Measurements from ENCODE around the gene EXPH5.
A peak's percentile ranks its signal among the peaks of the same experiment; 100 is the strongest.

EXPH5 gene

DNA sequence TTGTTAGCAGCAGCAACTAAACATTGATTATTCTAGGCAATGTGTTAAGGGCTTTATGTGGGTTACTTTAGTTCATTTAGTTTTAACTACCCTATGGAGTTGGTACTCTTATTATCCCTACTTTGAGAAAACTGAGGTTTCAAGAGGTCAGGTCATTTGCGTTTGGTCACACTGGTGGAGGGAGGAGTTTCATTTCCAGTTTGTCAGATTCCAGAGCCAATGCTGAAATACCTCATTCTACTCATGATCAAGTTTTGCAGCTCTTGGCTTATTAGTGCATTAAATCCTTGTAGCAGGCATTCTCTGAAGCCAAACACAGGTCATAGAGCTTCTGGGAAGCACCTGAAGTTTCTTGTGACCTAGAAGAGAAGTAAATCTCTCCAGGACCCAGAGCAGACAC lies 71.2 kb downstream of the EXPH5 start:
- no peak overlapping the region for H3K4me3 ChIP-seq (ENCODE audit: low read depth, low read length)
- TF ChIP-seq POLR2A (IDR thresholded peaks at IDR 0.05; ENCODE audit: extremely low read depth, insufficient read length) (no peak), MYC (IDR thresholded peaks at IDR 0.05; ENCODE audit: low read depth, low read length) (no peak)
- TF ChIP-seq, protein P1, sequence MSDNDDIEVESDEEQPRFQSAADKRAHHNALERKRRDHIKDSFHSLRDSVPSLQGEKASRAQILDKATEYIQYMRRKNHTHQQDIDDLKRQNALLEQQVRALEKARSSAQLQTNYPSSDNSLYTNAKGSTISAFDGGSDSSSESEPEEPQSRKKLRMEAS (IDR thresholded peaks at IDR 0.05; ENCODE audit: low read depth, low read length): no peak
- TF ChIP-seq, protein P2, sequence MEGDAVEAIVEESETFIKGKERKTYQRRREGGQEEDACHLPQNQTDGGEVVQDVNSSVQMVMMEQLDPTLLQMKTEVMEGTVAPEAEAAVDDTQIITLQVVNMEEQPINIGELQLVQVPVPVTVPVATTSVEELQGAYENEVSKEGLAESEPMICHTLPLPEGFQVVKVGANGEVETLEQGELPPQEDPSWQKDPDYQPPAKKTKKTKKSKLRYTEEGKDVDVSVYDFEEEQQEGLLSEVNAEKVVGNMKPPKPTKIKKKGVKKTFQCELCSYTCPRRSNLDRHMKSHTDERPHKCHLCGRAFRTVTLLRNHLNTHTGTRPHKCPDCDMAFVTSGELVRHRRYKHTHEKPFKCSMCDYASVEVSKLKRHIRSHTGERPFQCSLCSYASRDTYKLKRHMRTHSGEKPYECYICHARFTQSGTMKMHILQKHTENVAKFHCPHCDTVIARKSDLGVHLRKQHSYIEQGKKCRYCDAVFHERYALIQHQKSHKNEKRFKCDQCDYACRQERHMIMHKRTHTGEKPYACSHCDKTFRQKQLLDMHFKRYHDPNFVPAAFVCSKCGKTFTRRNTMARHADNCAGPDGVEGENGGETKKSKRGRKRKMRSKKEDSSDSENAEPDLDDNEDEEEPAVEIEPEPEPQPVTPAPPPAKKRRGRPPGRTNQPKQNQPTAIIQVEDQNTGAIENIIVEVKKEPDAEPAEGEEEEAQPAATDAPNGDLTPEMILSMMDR (IDR thresholded peaks at IDR 0.05; ENCODE audit: low read depth, low read length): no peak
- DNase-seq (ENCODE audit: low read depth): no peak

DNA sequence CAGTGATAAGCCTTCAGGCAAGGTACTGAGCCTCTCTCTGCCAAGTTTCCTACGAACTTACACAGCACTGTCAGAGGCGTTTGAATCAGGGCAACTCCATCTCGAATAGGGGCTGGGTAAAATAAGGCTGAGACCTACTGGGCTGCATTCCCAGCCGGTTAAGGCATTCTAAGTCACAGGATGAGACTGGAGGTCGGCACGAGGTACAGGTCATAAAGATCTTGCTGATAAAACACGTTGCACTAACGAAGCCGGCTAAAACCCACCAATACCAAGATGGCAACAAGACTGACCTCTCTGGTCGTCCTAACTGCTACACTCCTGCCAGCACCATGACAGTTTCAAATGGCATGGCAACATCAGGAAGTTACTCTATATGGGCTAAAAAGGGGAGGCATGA lies 75.0 kb downstream of the EXPH5 start:
- no peak for TF ChIP-seq POLR2A (IDR thresholded peaks at IDR 0.05; ENCODE audit: extremely low read depth, insufficient read length)
- TF ChIP-seq, protein P2 (IDR thresholded peaks at IDR 0.05; ENCODE audit: low read depth, low read length): no peak
- no peak for TF ChIP-seq MYC (IDR thresholded peaks at IDR 0.05; ENCODE audit: low read depth, low read length)
- TF ChIP-seq, protein P1 (IDR thresholded peaks at IDR 0.05; ENCODE audit: low read depth, low read length): no peak
- no peak overlapping the region for H3K4me3 ChIP-seq (ENCODE audit: low read depth, low read length)
- DNase-seq (ENCODE audit: low read depth): no peak

DNA sequence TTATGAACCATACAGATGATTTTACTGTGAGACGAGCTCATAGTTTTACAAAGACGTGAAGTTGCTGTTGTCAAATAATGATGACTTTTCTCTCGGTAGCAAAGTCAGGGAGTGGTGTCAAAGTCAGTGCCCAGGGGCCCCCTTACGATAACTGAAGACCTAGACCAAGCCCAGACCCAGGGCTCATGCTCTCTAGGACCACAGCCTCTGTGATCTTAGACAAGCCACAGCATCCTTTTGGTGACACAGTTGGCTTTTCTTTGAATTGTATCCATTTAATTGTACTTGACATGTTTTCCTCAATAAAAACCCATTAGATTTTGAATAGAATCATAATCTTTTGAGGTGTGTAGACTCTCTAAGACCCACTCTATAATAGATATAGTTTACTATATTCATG lies 77.4 kb downstream of the EXPH5 start:
- no peak overlapping the region for H3K4me3 ChIP-seq (ENCODE audit: low read depth, low read length)
- no peak for DNase-seq (ENCODE audit: low read depth)
- TF ChIP-seq, protein P1 (IDR thresholded peaks at IDR 0.05; ENCODE audit: low read depth, low read length): no peak
- TF ChIP-seq MYC (IDR thresholded peaks at IDR 0.05; ENCODE audit: low read depth, low read length): no peak
- TF ChIP-seq POLR2A (IDR thresholded peaks at IDR 0.05; ENCODE audit: extremely low read depth, insufficient read length): no peak
- TF ChIP-seq, protein P2 (IDR thresholded peaks at IDR 0.05; ENCODE audit: low read depth, low read length): no peak

DNA sequence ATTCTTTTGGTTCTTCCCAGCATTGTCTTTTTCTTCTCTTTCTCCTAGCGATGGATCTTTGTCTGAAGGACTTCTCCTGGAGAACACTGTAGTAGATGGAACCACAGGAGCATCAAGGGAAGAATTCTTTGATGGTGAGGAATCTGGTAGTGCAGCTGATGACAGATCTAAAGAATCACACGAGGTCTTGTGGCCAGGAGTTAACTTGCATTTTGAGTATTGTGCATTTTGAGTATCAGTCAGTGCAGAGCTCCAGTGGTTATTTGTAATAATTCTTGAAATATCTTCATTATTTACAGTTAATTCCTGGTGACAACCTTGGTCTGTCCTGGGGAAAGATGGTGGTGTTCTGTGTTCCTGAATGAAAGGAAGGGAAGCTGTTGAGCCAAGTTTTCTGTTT lies 80.9 kb downstream of the EXPH5 start:
- TF ChIP-seq POLR2A (IDR thresholded peaks at IDR 0.05; ENCODE audit: extremely low read depth, insufficient read length): no peak
- H3K4me3 ChIP-seq (ENCODE audit: low read depth, low read length): no peak overlapping the region
- DNase-seq (ENCODE audit: low read depth): no peak

DNA sequence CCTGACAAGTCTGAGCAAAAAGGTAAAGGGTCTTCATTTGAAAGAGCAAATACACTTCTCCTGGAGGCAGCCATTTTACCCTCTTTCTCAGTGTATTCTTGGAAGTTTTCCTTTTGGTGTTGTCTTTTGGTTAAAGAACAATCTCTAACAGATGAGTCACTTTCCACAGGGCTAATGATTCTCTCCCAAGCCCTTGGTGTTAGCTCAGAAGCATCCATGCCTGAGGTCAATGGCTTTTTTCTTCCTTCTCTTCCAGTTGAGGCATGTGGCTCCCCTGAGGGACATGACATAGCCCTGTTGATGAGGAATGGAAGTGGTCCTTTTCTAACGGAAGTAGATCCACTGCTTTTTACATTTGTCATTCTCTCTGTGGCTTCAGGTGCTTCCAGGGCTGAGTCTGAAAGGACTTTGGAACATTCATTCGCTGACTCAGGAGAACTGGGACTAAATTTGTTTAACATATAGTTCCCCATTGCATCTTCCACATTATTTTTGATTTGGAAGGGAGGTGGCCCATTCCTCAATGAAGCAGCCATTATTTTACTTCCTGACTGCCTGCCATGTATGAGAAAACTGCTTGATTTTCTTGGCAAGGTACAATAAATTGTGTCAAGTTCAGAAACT lies 81.6 kb downstream of the EXPH5 start:
- DNase-seq (ENCODE audit: low read depth): no peak
- TF ChIP-seq, protein P1 (IDR thresholded peaks at IDR 0.05; ENCODE audit: low read depth, low read length): no peak
- TF ChIP-seq POLR2A (IDR thresholded peaks at IDR 0.05; ENCODE audit: extremely low read depth, insufficient read length) (no peak), MYC (IDR thresholded peaks at IDR 0.05; ENCODE audit: low read depth, low read length) (no peak)
- TF ChIP-seq, protein P2 (IDR thresholded peaks at IDR 0.05; ENCODE audit: low read depth, low read length): no peak
- H3K4me3 ChIP-seq (ENCODE audit: low read depth, low read length): no peak overlapping the region

DNA sequence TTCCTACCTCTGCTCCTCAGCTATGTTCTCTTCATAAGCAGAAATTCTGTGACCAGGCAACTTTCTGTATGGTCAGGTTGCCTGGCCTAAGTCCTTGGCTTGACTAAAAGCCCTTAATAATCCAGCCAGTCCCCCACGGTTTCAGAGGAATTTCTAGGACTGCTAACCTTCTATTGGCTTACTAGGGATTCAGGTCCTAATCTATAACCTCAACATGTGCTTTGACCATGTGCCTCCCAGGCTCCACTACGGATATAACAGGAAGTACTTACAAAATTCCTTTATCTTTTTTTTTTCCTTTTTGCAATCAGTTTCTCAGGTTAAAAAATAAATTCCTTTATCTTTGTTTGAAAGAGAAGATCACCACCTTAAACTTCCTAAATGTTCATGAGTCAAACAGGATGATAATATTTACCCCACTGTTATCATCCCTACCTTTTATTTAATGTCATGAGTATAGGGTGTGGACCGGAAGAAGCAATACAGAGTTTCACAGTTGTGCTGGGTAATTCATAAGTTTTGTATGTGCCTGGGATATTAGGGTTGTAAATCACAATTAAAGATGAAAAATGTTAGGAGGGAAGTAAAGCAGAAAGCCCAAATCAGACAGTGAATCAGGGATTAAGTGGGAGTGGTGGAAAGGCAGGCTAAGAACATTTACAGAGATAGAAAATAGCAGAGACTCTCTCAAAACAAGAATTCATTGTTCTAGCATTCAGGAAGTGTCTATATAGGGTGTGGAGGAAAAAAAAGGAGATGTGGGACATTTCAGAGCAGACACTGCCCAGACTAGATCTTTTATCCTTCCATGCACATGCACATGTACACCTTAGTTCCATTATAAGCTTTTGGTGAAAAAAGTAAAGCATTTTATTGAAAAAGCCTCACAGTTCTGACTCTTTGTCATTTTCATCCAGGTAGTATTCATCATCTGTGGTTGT lies 84.6 kb downstream of the EXPH5 start:
- no peak overlapping the region for H3K4me3 ChIP-seq (ENCODE audit: low read depth, low read length)
- no peak for TF ChIP-seq MYC (IDR thresholded peaks at IDR 0.05; ENCODE audit: low read depth, low read length)
- TF ChIP-seq, protein P1 (IDR thresholded peaks at IDR 0.05; ENCODE audit: low read depth, low read length): peak; percentile 35
- no peak for DNase-seq (ENCODE audit: low read depth)
